DOHH2 (cell line): ENCODE data around the gene DCTN3.

Experiments used
- H3F3A ChIP-seq: fragments of 200-600 bp; sonication (generic), shearing (Covaris generic); 2 replicates; pipeline ENCODE4 v1.6.0; 2016; ENCODE audit warnings: antibody characterized with exemption, mild to moderate bottlenecking; ENCODE audit not compliant: control insufficient read depth, insufficient read depth
- H3K27ac ChIP-seq: fragments of 200-600 bp; sonication (generic); 2 replicates; pipeline ENCODE4 v1.5.1; 2014; ENCODE audit warnings: low read depth, mild to moderate bottlenecking, low read length, moderate library complexity
- H3K27me3 ChIP-seq: fragments of 200-600 bp; sonication (generic); 2 replicates; pipeline ENCODE4 v1.6.1; 2014; ENCODE audit warnings: mild to moderate bottlenecking, low read length, mixed read lengths; ENCODE audit not compliant: control insufficient read depth
- H3K36me3 ChIP-seq: fragments of 200-600 bp; sonication (generic); 2 replicates; pipeline ENCODE4 v1.6.1; 2014; ENCODE audit warnings: mild to moderate bottlenecking, low read length, moderate library complexity, mixed read lengths; ENCODE audit not compliant: control insufficient read depth
- H3K4me1 ChIP-seq: fragments of 200-600 bp; sonication (generic); 2 replicates; pipeline ENCODE4 v1.6.1; 2014; ENCODE audit warnings: mild to moderate bottlenecking, low read length, mixed read lengths; ENCODE audit not compliant: control insufficient read depth
- H3K4me2 ChIP-seq: fragments of 200-600 bp; sonication (generic); 2 replicates; pipeline ENCODE4 v1.6.0; 2014; ENCODE audit warnings: mild to moderate bottlenecking, low read length, moderate library complexity
- H3K4me3 ChIP-seq: fragments of 200-600 bp; sonication (generic); 2 replicates; pipeline ENCODE4 v1.5.1; 2014; ENCODE audit warnings: mild to moderate bottlenecking, low read length, mixed read lengths
- H3K79me2 ChIP-seq: fragments of 200-600 bp; sonication (generic); 2 replicates; pipeline ENCODE4 v1.6.1; 2014; ENCODE audit warnings: mild to moderate bottlenecking, low read length, mixed read lengths; ENCODE audit not compliant: control insufficient read depth
- H3K9me2 ChIP-seq: fragments of 200-600 bp; sonication (generic); replicated peaks from 2 replicates; pipeline ENCODE4 v1.6.1; 2014; ENCODE audit warnings: mild to moderate bottlenecking, low read length, mixed read lengths; ENCODE audit not compliant: control insufficient read depth
- H3K9me3 ChIP-seq: fragments of 200-600 bp; sonication (generic); 2 replicates; pipeline ENCODE4 v1.6.1; 2014; ENCODE audit warnings: antibody characterized with exemption, low read length, mixed read lengths; ENCODE audit not compliant: control insufficient read depth, insufficient read depth
- H4K20me1 ChIP-seq: fragments of 200-600 bp; sonication (generic); 2 replicates; pipeline ENCODE4 v1.6.0; 2014; ENCODE audit warnings: low read depth, mild to moderate bottlenecking, antibody characterized with exemption, low read length, moderate library complexity; ENCODE audit not compliant: control insufficient read depth, insufficient read depth
- CTCF ChIP-seq: fragments of 200-600 bp; sonication (generic); IDR thresholded peaks from one replicate; pipeline ENCODE4 v1.5.1; 2014; ENCODE audit warnings: antibody characterized with exemption, mild to moderate bottlenecking, low read depth, low read length; ENCODE audit not compliant: poor library complexity, severe bottlenecking
- EZH2phosphoT487 ChIP-seq: fragments of 200-600 bp; sonication (generic); IDR thresholded peaks from 2 replicates; pipeline ENCODE4 v1.6.1; 2017; ENCODE audit warnings: borderline replicate concordance, mild to moderate bottlenecking, antibody characterized with exemption, low read length, moderate library complexity, mixed read lengths

The DCTN3 gene

GRCh38 chr9:34612788-34613390, 7.4 kb downstream of the DCTN3 start:
- peaks cover 18% of the 10 kb centered on the region for H3K79me2 ChIP-seq
- H3F3A ChIP-seq: no peaks in the 10 kb centered on the region
- no peaks in the 10 kb centered on the region for H3K9me3 ChIP-seq
- H3K27me3 ChIP-seq: no peaks in the 10 kb centered on the region
- TF ChIP-seq CTCF (peak; percentile 91), EZH2phosphoT487 (no peak)
- peaks cover 21% of the 10 kb centered on the region for H3K4me1 ChIP-seq
- H3K4me2 ChIP-seq: peak overlapping the region; percentile 98
- H3K36me3 ChIP-seq: peaks cover 26% of the 10 kb centered on the region
- peak overlapping the region; percentile 26; the same call in 1 of the 2 replicates for H3K27ac ChIP-seq
- H4K20me1 ChIP-seq: no peaks in the 10 kb centered on the region
- no peaks in the 10 kb centered on the region for H3K9me2 ChIP-seq
- peak overlapping the region; percentile 91 for H3K4me3 ChIP-seq

- Histone ChIP-seq H3F3A (no peaks in the 10 kb centered on the region), H4K20me1 (no peaks in the 10 kb centered on the region), H3K27ac (peak within 1 kb of the TSS; percentile 30), H3K9me3 (no peaks in the 10 kb centered on the region), H3K36me3 (peaks cover 19% of the 10 kb centered on the region), H3K27me3 (no peaks in the 10 kb centered on the region), H3K79me2 (peaks cover 18% of the 10 kb centered on the region), H3K4me3 (peak within 1 kb of the TSS; percentile 91), H3K4me2 (peak within 1 kb of the TSS; percentile 98), H3K4me1 (peaks cover 21% of the 10 kb centered on the region), H3K9me2 (no peaks in the 10 kb centered on the region)
- TF ChIP-seq CTCF (no peak), EZH2phosphoT487 (no peak)
Observed at GRCh38 chr9:34611811-34612787, 8.2 kb downstream of the DCTN3 start, which contains the start of gene RPP25L. TSS of gene RPP25L (minus strand) at chr9:34612097. CDS start at chr9:34611296, 801 bp downstream.

DNA sequence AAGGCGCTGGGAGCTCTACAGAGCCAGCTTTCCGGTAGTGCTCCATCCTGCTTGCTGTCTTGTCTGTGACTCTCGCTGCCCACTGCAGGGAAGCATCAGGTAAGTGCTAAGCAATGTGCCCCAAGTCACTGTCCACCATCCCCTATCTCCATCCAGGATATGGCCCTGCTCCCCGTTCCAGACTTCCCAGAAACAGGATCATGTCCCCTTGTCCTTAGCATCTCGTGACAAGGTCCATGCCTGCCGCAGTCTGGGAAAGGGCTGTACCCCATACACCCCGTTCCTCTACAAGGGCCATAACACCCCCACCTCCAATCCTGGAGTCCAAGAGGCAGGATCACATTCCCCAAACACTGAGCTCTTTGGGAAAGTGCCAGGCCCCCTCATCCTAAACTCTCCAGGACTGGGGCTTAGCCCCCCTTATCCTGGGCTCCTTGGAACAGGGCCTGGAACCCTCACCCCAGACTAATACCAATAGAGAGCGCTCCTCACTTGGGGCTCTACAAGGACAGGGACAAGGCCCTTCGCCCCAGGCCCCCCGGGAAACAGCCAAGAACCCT, 9.0 kb downstream of the DCTN3 start:
- TF ChIP-seq CTCF (no peak), EZH2phosphoT487 (no peak)
- no peaks in the 10 kb centered on the region for H3K9me2 ChIP-seq
- H3K4me2 ChIP-seq: peak overlapping the region; percentile 98
- H3K36me3 ChIP-seq: peaks cover 18% of the 10 kb centered on the region
- H3K9me3 ChIP-seq: no peaks in the 10 kb centered on the region
- H3K27ac ChIP-seq: peak overlapping the region; percentile 30
- H3K79me2 ChIP-seq: peaks cover 18% of the 10 kb centered on the region
- H3K4me1 ChIP-seq: peaks cover 21% of the 10 kb centered on the region
- H3K27me3 ChIP-seq: no peaks in the 10 kb centered on the region
- H3F3A ChIP-seq: no peaks in the 10 kb centered on the region
- peak overlapping the region; percentile 91 for H3K4me3 ChIP-seq
- H4K20me1 ChIP-seq: no peaks in the 10 kb centered on the region
